ENCODE data around the gene DUT.

DNA sequence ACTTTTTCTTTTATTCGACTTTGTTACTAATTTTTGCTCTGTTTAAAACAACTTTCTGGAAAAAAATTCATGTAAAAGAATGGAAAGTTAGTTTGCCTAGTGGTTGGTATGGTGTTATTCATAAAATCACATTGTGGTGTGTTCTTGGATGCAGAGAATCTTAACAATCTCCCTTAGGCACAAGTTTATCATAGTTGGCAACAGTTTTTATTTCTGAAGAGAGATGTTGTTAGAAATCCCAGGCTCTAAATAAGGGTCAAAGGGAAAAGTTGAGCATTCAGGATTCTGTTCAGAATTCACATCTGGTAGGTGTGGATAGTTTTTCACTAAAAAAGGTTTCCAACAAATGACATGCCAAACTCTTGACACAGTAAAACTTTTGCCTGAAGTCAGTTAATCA is 6.4 kb downstream of the DUT start:
- TF ChIP-seq POLR2A (IDR thresholded peaks at IDR 0.05), result no peak
- TF ChIP-seq, protein P1, sequence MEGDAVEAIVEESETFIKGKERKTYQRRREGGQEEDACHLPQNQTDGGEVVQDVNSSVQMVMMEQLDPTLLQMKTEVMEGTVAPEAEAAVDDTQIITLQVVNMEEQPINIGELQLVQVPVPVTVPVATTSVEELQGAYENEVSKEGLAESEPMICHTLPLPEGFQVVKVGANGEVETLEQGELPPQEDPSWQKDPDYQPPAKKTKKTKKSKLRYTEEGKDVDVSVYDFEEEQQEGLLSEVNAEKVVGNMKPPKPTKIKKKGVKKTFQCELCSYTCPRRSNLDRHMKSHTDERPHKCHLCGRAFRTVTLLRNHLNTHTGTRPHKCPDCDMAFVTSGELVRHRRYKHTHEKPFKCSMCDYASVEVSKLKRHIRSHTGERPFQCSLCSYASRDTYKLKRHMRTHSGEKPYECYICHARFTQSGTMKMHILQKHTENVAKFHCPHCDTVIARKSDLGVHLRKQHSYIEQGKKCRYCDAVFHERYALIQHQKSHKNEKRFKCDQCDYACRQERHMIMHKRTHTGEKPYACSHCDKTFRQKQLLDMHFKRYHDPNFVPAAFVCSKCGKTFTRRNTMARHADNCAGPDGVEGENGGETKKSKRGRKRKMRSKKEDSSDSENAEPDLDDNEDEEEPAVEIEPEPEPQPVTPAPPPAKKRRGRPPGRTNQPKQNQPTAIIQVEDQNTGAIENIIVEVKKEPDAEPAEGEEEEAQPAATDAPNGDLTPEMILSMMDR (IDR thresholded peaks at IDR 0.05), result no peak
